ENCODE results near the gene ACTL6A.
"Not testable (repeated sequence)": the region's sequence is repeated elsewhere in the genome, so short reads cannot be mapped to it uniquely, and the experiment has no call there.

ACTL6A gene

GRCh38 chr3:179562591-179563270, at the start of gene ACTL6A:
Gene ACTL6A, plus strand, starts transcription at chr3:179562926. Its CDS starts 167 bp downstream, at chr3:179563093.
- DNase-seq (ENCODE audit: low spot score) = peak; percentile 100

GRCh38 chr3:179513862-179514261, 48.9 kb upstream of the ACTL6A start:
- no peak for DNase-seq (ENCODE audit: low spot score)

GRCh38 chr3:179516461-179517251, 46.1 kb upstream of the ACTL6A start:
- not testable (repeated sequence) for DNase-seq (ENCODE audit: low spot score)

- no peak for DNase-seq (ENCODE audit: low spot score)
Observed at GRCh38 chr3:179526482-179526881, 36.2 kb upstream of the ACTL6A start.

GRCh38 chr3:179526989-179527391, 35.7 kb upstream of the ACTL6A start:
- DNase-seq (ENCODE audit: low spot score) = peak; percentile 89

- peak; percentile 37 for DNase-seq (ENCODE audit: low spot score)
Observed at GRCh38 chr3:179528772-179529171, 34.0 kb upstream of the ACTL6A start.

GRCh38 chr3:179531576-179531975, 31.1 kb upstream of the ACTL6A start:
- DNase-seq (ENCODE audit: low spot score) = no peak

- DNase-seq (ENCODE audit: low spot score) = no peak
Observed at GRCh38 chr3:179533274-179533673, 29.5 kb upstream of the ACTL6A start.

- DNase-seq (ENCODE audit: low spot score) = no peak
Observed at GRCh38 chr3:179536256-179536655, 26.5 kb upstream of the ACTL6A start.

GRCh38 chr3:179541094-179541493, 21.6 kb upstream of the ACTL6A start:
- no peak for DNase-seq (ENCODE audit: low spot score)

GRCh38 chr3:179541596-179541995, 21.1 kb upstream of the ACTL6A start:
- no peak for DNase-seq (ENCODE audit: low spot score)

- DNase-seq (ENCODE audit: low spot score) = no peak
Observed at GRCh38 chr3:179542375-179542774, 20.4 kb upstream of the ACTL6A start.

- peak; percentile 84 for DNase-seq (ENCODE audit: low spot score)
Observed at GRCh38 chr3:179544981-179545645, 17.6 kb upstream of the ACTL6A start.

GRCh38 chr3:179546814-179547241, 15.9 kb upstream of the ACTL6A start:
- DNase-seq (ENCODE audit: low spot score) = no peak

- DNase-seq (ENCODE audit: low spot score) = no peak
Observed at GRCh38 chr3:179551349-179552105, 11.2 kb upstream of the ACTL6A start.

GRCh38 chr3:179558742-179559364, 3.9 kb upstream of the ACTL6A start:
- DNase-seq (ENCODE audit: low spot score) = peak; percentile 80

- no peak for DNase-seq (ENCODE audit: low spot score)
Observed at GRCh38 chr3:179560791-179561190, 1.9 kb upstream of the ACTL6A start.

GRCh38 chr3:179563271-179563783, 601 bp downstream of the ACTL6A start:
- peak; percentile 60 for DNase-seq (ENCODE audit: low spot score)

- DNase-seq (ENCODE audit: low spot score) = no peak
Observed at GRCh38 chr3:179565496-179565895, 2.8 kb downstream of the ACTL6A start.

- no peak for DNase-seq (ENCODE audit: low spot score)
Observed at GRCh38 chr3:179580992-179581391, 18.3 kb downstream of the ACTL6A start.

- no peak for DNase-seq (ENCODE audit: low spot score)
Observed at GRCh38 chr3:179589143-179589542, 26.4 kb downstream of the ACTL6A start.

All from COLO829 (cell line).